Gastroesophageal sphincter (tissue), 4 donors: ENCODE results near the gene MTHFS. TPM values are rescaled to one million over a fixed set of nuclear protein-coding genes. Genes with fewer than 3 reads are reported as not detected.

Experiments
- ATAC-seq: fragments of 150-250 bp; one replicate; pipeline ENCODE4 v1.9.1; 2016; ENCODE audit warnings: mild to moderate bottlenecking, moderate library complexity
- H3K27ac ChIP-seq, 4 donors: fragments of 200-600 bp; sonication (generic) in 3 of 4; 1 replicate in 3 of 4; 2 replicates in 1 of 4; pipeline ENCODE4 v1.5.1; 2016 to 2019
- H3K27me3 ChIP-seq: fragments of 200-600 bp; sonication (generic); one replicate; pipeline ENCODE4 v1.5.1; 2019
- H3K36me3 ChIP-seq, 2 donors: fragments of 200-600 bp; sonication (generic); one replicate each; pipeline ENCODE4 v1.5.1; 2019; ENCODE audit warnings: control low read depth in 1 of 2
- H3K4me1 ChIP-seq, 3 donors: fragments of 200-600 bp; sonication (generic); 1 replicate in 2 of 3; 2 replicates in 1 of 3; pipeline ENCODE4 v1.5.1; 2016 to 2019; ENCODE audit warnings: control low read depth in 2 of 3
- H3K4me3 ChIP-seq, 2 donors: fragments of 200-600 bp; sonication (generic); one replicate each; pipeline ENCODE4 v1.5.1; 2019; ENCODE audit warnings: mild to moderate bottlenecking in 1 of 2, moderate library complexity in 1 of 2
- H3K9me3 ChIP-seq, 3 donors: fragments of 200-600 bp; sonication (generic); one replicate each; pipeline ENCODE4 v1.5.1; 2017 to 2019; ENCODE audit warnings: control low read depth in 2 of 3
- EP300 ChIP-seq: sonication (generic); formaldehyde crosslinking; IDR thresholded peaks from one replicate; pipeline ENCODE4 v1.6.1; 2017; ENCODE audit warnings: antibody characterized with exemption, mild to moderate bottlenecking
- POLR2A ChIP-seq, 2 donors: fragments of 450-650 bp; IDR thresholded peaks; one replicate each; pipeline ENCODE4 v1.6.1; 2017; ENCODE audit warnings: antibody characterized with exemption in 2 of 2, mild to moderate bottlenecking in 2 of 2, moderate library complexity in 1 of 2
- POLR2AphosphoS5 ChIP-seq: sonication (generic); formaldehyde crosslinking; IDR thresholded peaks from one replicate; pipeline ENCODE4 v1.6.1; 2017; ENCODE audit warnings: antibody characterized with exemption
- WGBS, 2 donors: methylation state at CpG; one replicate each; pipeline ENCODE4 v1.1.5; 2018; ENCODE audit warnings: low coverage in 1 of 2; 5-methylcytosine and 5-hydroxymethylcytosine counted together
- total RNA-seq, 4 donors: library from RNA; depleted of rRNA; stranded (reverse); fragments of >200 nt; gene quantifications; one replicate each; pipeline ENCODE4 v1.1.0, GENCODE V29; 2016
- TF ChIP-seq, protein P1 (sequence below), 4 experiments: fragments of 200-600 bp in 2 of 4; fragments of 450-650 bp in 2 of 4; sonication (generic) in 1 of 4; IDR thresholded peaks; one replicate each; pipeline ENCODE4 v1.5.1; 2017 to 2019; ENCODE audit warnings: antibody characterized with exemption in 4 of 4, mild to moderate bottlenecking in 2 of 4, moderate library complexity in 2 of 4

The MTHFS gene
- total RNA-seq, 4 donors from 2014 or later, result 7.9 to 12.8 (median 11.0) TPM

DNA sequence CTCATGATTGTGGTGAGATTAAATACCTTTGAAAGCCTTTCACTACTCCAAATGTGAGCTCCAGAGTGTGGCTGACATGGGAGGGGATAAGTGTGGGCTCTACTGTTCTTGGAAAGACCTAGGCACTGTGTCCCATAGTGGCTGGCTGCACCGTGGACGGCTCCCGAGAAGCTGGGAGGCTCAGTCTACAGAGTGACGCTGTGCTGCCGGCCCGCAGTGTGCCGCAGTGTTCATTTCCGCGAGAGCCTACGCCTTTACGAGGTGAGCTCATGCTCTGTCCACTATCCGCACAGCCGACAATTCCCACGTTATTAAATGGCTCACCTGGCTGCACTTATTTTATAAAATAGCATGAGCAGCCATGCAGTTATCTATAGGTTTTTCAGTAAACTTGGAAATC lies 66.9 kb downstream of the MTHFS start:
- no peaks in the 10 kb centered on the region for H3K4me1 ChIP-seq
- no peak overlapping the region for H3K27ac ChIP-seq
- no peaks in the 10 kb centered on the region for H3K27me3 ChIP-seq
- H3K9me3 ChIP-seq, result no peaks in the 10 kb centered on the region
- TF ChIP-seq POLR2A (IDR thresholded peaks at IDR 0.05) (no peak), EP300 (no peak), POLR2AphosphoS5 (no peak)
- TF ChIP-seq, protein P1, sequence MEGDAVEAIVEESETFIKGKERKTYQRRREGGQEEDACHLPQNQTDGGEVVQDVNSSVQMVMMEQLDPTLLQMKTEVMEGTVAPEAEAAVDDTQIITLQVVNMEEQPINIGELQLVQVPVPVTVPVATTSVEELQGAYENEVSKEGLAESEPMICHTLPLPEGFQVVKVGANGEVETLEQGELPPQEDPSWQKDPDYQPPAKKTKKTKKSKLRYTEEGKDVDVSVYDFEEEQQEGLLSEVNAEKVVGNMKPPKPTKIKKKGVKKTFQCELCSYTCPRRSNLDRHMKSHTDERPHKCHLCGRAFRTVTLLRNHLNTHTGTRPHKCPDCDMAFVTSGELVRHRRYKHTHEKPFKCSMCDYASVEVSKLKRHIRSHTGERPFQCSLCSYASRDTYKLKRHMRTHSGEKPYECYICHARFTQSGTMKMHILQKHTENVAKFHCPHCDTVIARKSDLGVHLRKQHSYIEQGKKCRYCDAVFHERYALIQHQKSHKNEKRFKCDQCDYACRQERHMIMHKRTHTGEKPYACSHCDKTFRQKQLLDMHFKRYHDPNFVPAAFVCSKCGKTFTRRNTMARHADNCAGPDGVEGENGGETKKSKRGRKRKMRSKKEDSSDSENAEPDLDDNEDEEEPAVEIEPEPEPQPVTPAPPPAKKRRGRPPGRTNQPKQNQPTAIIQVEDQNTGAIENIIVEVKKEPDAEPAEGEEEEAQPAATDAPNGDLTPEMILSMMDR (IDR thresholded peaks at IDR 0.05), result no peak
- WGBS, 2 donors, result 92 to 93% methylated on average over 8 to 11 of the region's 14 CpGs
- H3K4me3 ChIP-seq, result no peak overlapping the region
- no peak for ATAC-seq
- H3K36me3 ChIP-seq, result peaks cover 0 to 4% of the 10 kb centered on the region in 2 donors

DNA sequence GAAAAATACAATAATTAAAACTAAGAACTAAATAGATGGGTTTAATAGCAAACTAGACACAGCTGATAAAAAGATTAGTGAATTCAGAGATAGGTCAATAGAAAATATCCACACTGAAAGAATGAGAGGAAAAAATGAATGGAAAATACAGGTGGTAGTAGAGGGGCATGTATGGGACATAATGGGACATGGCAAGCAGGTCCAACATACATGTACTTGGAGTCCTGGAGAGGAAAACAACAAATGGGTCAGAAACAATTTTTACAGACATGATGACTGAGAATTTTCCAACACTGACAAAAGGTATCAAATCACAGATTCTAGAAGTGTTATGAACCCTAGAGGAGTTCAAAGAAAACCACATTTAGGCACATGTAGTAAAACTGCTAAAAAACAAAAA lies 68.4 kb downstream of the MTHFS start:
- no peak for TF ChIP-seq POLR2AphosphoS5
- TF ChIP-seq POLR2A (IDR thresholded peaks at IDR 0.05), result no peak
- TF ChIP-seq EP300, result no peak
- TF ChIP-seq, protein P1 (IDR thresholded peaks at IDR 0.05), result no peak
- no peak overlapping the region for H3K4me3 ChIP-seq
- no peaks in the 10 kb centered on the region for H3K36me3 ChIP-seq
- no peak for ATAC-seq
- H3K27ac ChIP-seq, result no peak overlapping the region
- no peaks in the 10 kb centered on the region for H3K27me3 ChIP-seq
- no peaks in the 10 kb centered on the region for H3K9me3 ChIP-seq
- H3K4me1 ChIP-seq, result no peaks in the 10 kb centered on the region

DNA sequence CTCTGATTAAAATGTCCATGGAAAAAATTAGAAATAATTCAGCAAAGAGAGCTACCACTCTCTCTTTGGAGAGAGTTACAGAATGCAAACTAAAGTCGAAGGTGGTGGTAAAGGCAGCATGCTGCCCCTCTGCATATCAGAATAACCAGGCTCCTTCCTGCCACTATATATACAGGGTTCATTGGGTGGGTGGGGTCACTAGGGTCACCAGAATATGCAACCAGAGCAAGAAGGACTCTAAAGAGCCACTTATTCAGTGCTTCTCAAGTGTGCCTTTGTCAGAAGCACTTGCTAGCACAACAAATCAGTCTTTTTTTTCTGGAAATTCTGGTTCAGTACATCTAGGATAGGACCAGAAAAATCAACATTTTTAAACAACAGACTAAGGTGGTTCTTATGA lies 70.0 kb downstream of the MTHFS start:
- ATAC-seq, result no peak
- TF ChIP-seq EP300 (no peak), POLR2A (IDR thresholded peaks at IDR 0.05) (no peak)
- Histone ChIP-seq H3K27ac (no peak overlapping the region), H3K9me3 (no peaks in the 10 kb centered on the region), H3K4me3 (no peak overlapping the region), H3K27me3 (no peaks in the 10 kb centered on the region), H3K4me1 (no peaks in the 10 kb centered on the region), H3K36me3 (no peaks in the 10 kb centered on the region)
- 20 to 67% methylated on average over 1 of the region's 1 CpG for WGBS, 2 donors

DNA sequence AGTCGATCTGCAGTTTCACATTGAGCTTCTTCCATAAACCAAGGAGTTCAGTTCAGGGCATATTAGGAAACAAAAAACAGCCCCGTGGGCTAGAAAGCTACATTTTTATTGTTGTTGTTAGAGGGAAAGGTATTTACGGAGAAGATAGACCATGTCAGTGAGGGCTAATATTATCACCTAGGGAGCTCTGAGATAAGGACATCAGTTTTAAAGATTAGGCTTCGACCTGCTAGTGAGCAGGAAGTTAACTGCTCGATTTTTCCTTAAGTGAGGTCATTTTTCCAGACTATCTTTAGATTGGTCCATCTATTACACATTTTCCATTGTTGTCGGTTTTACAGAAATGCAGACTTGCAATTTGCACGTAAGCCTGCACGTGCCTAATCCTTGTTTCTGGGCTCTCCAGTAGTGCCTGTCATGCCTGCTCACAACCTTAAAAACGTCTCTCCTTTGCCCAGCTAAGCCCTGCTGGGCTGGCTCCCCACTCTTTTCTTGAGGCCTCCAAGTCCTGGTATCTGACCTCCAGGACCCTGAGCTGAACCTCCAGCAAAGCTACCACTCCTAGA lies 72.6 kb downstream of the MTHFS start:
- H3K9me3 ChIP-seq, result peaks cover 0 to 14% (median 0%) of the 10 kb centered on the region in 3 donors
- ATAC-seq, result no peak
- no peaks in the 10 kb centered on the region for H3K27me3 ChIP-seq
- H3K4me1 ChIP-seq, result no peaks in the 10 kb centered on the region
- no peak overlapping the region for H3K27ac ChIP-seq
- no peak overlapping the region for H3K4me3 ChIP-seq
- 44 to 59% methylated on average over 7 to 9 of the region's 9 CpGs for WGBS, 2 donors
- no peaks in the 10 kb centered on the region for H3K36me3 ChIP-seq
- TF ChIP-seq POLR2AphosphoS5 (no peak), POLR2A (IDR thresholded peaks at IDR 0.05) (no peak), EP300 (no peak)
- TF ChIP-seq, protein P1 (IDR thresholded peaks at IDR 0.05), result no peak

DNA sequence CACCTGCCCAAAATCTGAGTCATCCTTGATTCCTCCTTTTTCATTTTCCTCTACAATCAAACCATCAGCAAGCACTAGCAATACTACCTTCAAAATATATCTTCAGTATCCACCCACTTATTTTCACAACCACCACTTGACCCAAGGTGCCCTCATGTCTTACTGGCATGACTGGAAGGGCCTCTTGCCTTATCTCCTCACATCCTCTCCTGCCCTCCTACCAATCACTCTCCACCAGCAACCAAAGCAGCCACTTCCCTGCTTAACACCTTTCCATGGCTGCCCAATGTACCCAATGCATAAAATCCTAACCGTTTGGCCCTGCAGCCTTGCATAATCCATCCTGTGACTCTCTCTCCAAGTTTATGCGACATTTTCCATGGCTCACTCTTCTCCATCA lies 76.0 kb downstream of the MTHFS start:
- no peaks in the 10 kb centered on the region for H3K27me3 ChIP-seq
- TF ChIP-seq, protein P1 (IDR thresholded peaks at IDR 0.05), result no peak
- no peak for TF ChIP-seq POLR2AphosphoS5
- no peak for TF ChIP-seq POLR2A (IDR thresholded peaks at IDR 0.05)
- TF ChIP-seq EP300, result no peak
- peaks cover 0 to 14% (median 0%) of the 10 kb centered on the region in 3 donors for H3K9me3 ChIP-seq
- no peaks in the 10 kb centered on the region for H3K4me1 ChIP-seq
- 81% methylated on average over 2 of the region's 2 CpGs; no CpG with 5 or more reads in 1 of the 2 donors for WGBS, 2 donors
- no peak overlapping the region for H3K27ac ChIP-seq
- no peak overlapping the region for H3K4me3 ChIP-seq
- no peaks in the 10 kb centered on the region for H3K36me3 ChIP-seq
- no peak for ATAC-seq
